GM23338 (cell line): ENCODE data around the gene KIF20B. TPM values are rescaled to one million over a fixed set of nuclear protein-coding genes. Genes with fewer than 3 reads are reported as not detected.

ENCODE experiments used
- ATAC-seq: fragments of 200-7000 bp; cut with Tn5 transposase; 3 replicates; pipeline ENCODE4 v1.9.1; 2020
- DNase-seq: peaks from one replicate; pipeline ENCODE4 v3.0.0-alpha.2; 2015; ENCODE audit warnings: low spot score
- H2AFZ ChIP-seq: fragments of 200-600 bp; sonication (generic); 2 replicates; pipeline ENCODE4 v1.8.0; 2016; ENCODE audit warnings: antibody characterized with exemption, mild to moderate bottlenecking, moderate library complexity
- H3F3A ChIP-seq: fragments of 200-600 bp; sonication (generic); replicated peaks from 2 replicates; pipeline ENCODE4 v1.8.0; 2017; ENCODE audit warnings: antibody characterized with exemption, mixed run types, low read depth
- H3K27ac ChIP-seq: fragments of 200-600 bp; sonication (generic); 2 replicates; pipeline ENCODE4 v1.6.1; 2016; ENCODE audit warnings: low read depth
- H3K27me3 ChIP-seq: fragments of 200-600 bp; sonication (generic); 2 replicates; pipeline ENCODE4 v1.8.0; 2016; ENCODE audit warnings: mild to moderate bottlenecking, mixed run types, moderate library complexity; ENCODE audit not compliant: insufficient read depth
- H3K36me3 ChIP-seq: fragments of 200-600 bp; sonication (generic); 2 replicates; pipeline ENCODE4 v1.8.0; 2016; ENCODE audit warnings: mild to moderate bottlenecking; ENCODE audit not compliant: insufficient read depth
- H3K4me1 ChIP-seq: fragments of 200-600 bp; sonication (generic); 2 replicates; pipeline ENCODE4 v1.8.0; 2016; ENCODE audit warnings: mild to moderate bottlenecking, moderate library complexity; ENCODE audit not compliant: insufficient read depth
- H3K4me2 ChIP-seq: fragments of 200-600 bp; sonication (generic); 2 replicates; pipeline ENCODE4 v1.7.1; 2017; ENCODE audit warnings: mixed run types
- H3K4me3 ChIP-seq: fragments of 200-600 bp; sonication (generic); 2 replicates; pipeline ENCODE4 v1.6.1; 2016; ENCODE audit warnings: mixed run types
- H3K79me2 ChIP-seq: fragments of 200-600 bp; sonication (generic); replicated peaks from 2 replicates; pipeline ENCODE4 v1.8.0; 2017; ENCODE audit warnings: mild to moderate bottlenecking; ENCODE audit not compliant: insufficient read depth
- H3K9me2 ChIP-seq: fragments of 200-600 bp; sonication (generic); 2 replicates; pipeline ENCODE4 v1.8.0; 2017; ENCODE audit not compliant: insufficient read depth
- H4K20me1 ChIP-seq: fragments of 200-600 bp; sonication (generic); replicated peaks from 2 replicates; pipeline ENCODE4 v1.8.0; 2017; ENCODE audit warnings: mild to moderate bottlenecking; ENCODE audit not compliant: insufficient read depth
- H3K27ac Mint-ChIP-seq: 2 replicates; pipeline ENCODE4 v1.8.0; 2020; ENCODE audit warnings: inconsistent platforms, mild to moderate bottlenecking, moderate library complexity, mixed read lengths
- H3K27me3 Mint-ChIP-seq: 3 replicates; pipeline ENCODE4 v1.8.0; 2022; ENCODE audit warnings: low read depth, mild to moderate bottlenecking, moderate library complexity, mixed read lengths, inconsistent platforms; ENCODE audit not compliant: insufficient read depth, poor library complexity
- H3K36me3 Mint-ChIP-seq: 3 replicates; pipeline ENCODE4 v1.8.0; 2021; ENCODE audit warnings: low read depth, mild to moderate bottlenecking, inconsistent platforms, moderate library complexity, mixed read lengths
- H3K4me1 Mint-ChIP-seq: 3 replicates; pipeline ENCODE4 v1.8.0; 2020; ENCODE audit warnings: mild to moderate bottlenecking, inconsistent platforms, mixed read lengths
- H3K4me3 Mint-ChIP-seq: 3 replicates; pipeline ENCODE4 v1.8.0; 2021; ENCODE audit warnings: moderate library complexity, mild to moderate bottlenecking, inconsistent platforms, mixed read lengths
- H3K9me3 Mint-ChIP-seq: 3 replicates; pipeline ENCODE4 v1.8.0; 2020; ENCODE audit warnings: moderate library complexity, mild to moderate bottlenecking, inconsistent platforms, mixed read lengths
- EZH2phosphoT487 ChIP-seq: fragments of 200-600 bp; sonication (generic); IDR thresholded peaks from one replicate; pipeline ENCODE4 v1.8.1; 2018; ENCODE audit warnings: antibody characterized with exemption; ENCODE audit not compliant: unreplicated experiment
- ZNF114 ChIP-seq: fragments of 250-450 bp; sonication (Bioruptor Pico); IDR thresholded peaks from 2 replicates; pipeline ENCODE4 v1.5.0; 2020; ENCODE audit warnings: mild to moderate bottlenecking, moderate library complexity
- polyA plus RNA-seq: library from polyadenylated mRNA; unstranded; fragments of >200 nt; fragmentation: Nextera tagmentation; extraction: Ambion mirVana; gene quantifications from 2 replicates; pipeline ENCODE4 v1.2.1, GENCODE V29; 2016
- total RNA-seq: library from RNA; depleted of rRNA; stranded (reverse); fragments of >200 nt; shearing (Covaris generic); gene quantifications from 2 replicates; pipeline ENCODE4 v1.2.3, GENCODE V29; 2014
- TF ChIP-seq, protein P1 (sequence below): fragments of 250-450 bp; sonication (Bioruptor Pico); IDR thresholded peaks from 2 replicates; pipeline ENCODE4 v1.5.0; 2020; ENCODE audit warnings: mild to moderate bottlenecking, moderate library complexity
- TF ChIP-seq, protein P2 (sequence below): IDR thresholded peaks from one replicate; pipeline ENCODE4 v1.6.1; 2018; ENCODE audit warnings: antibody characterized with exemption; ENCODE audit not compliant: unreplicated experiment

KIF20B gene
- total and polyA plus RNA-seq, 2 experiments from 2014 or later, result 42.7 to 111 TPM

DNA sequence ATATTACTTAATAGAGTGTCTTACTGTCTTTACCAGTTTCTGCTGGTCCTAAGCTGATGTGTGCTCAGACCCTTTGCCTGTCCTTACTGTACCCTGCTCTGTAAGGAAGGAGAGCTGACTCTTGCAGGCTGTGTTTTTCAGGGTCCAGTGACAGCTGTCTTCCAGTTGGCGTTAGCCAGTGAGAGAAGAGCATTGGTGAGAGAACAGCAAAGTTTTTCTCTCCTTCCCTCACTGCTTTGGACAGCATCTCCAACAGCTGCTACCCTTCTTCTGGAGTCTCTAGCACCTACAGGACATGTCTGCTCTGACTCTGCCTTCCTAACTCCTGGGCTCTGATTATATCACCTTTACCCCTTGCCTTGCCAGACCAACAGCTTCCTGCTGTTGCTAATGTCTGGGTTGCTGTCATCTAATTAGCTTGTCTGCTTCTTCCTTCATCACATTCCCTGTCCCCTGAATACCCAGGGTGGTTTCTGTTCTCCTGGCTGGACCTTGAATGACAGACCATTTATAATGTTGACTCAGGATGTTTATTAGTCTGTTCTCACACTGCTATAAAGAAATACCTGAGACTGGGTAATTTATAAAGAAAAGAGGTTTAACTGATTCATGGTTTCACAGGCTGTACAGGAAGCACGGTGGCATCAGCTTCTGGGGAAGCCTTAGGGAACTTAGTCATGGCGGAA is 32.9 kb upstream of the KIF20B start:
- DNase-seq (no peak), ATAC-seq (no peak)
- peaks cover 4% of the 10 kb centered on the region; the same call in 2 of the 3 replicates for H3K4me1 Mint-ChIP-seq
- Histone ChIP-seq H3K36me3 (no peaks in the 10 kb centered on the region), H3K4me1 (no peaks in the 10 kb centered on the region), H3K79me2 (no peaks in the 10 kb centered on the region), H3K4me3 (no peak overlapping the region), H4K20me1 (no peaks in the 10 kb centered on the region), H3K4me2 (no peak overlapping the region), H3K27ac (no peak overlapping the region), H3K9me2 (no peaks in the 10 kb centered on the region), H3K27me3 (no peaks in the 10 kb centered on the region), H3F3A (no peaks in the 10 kb centered on the region), H2AFZ (no peak overlapping the region)
- H3K27ac Mint-ChIP-seq, result no peak overlapping the region
- no peaks in the 10 kb centered on the region for H3K9me3 Mint-ChIP-seq
- no peaks in the 10 kb centered on the region for H3K27me3 Mint-ChIP-seq
- H3K36me3 Mint-ChIP-seq, result no peaks in the 10 kb centered on the region
- TF ChIP-seq ZNF114 (no peak), EZH2phosphoT487 (no peak)
- TF ChIP-seq, protein P1, sequence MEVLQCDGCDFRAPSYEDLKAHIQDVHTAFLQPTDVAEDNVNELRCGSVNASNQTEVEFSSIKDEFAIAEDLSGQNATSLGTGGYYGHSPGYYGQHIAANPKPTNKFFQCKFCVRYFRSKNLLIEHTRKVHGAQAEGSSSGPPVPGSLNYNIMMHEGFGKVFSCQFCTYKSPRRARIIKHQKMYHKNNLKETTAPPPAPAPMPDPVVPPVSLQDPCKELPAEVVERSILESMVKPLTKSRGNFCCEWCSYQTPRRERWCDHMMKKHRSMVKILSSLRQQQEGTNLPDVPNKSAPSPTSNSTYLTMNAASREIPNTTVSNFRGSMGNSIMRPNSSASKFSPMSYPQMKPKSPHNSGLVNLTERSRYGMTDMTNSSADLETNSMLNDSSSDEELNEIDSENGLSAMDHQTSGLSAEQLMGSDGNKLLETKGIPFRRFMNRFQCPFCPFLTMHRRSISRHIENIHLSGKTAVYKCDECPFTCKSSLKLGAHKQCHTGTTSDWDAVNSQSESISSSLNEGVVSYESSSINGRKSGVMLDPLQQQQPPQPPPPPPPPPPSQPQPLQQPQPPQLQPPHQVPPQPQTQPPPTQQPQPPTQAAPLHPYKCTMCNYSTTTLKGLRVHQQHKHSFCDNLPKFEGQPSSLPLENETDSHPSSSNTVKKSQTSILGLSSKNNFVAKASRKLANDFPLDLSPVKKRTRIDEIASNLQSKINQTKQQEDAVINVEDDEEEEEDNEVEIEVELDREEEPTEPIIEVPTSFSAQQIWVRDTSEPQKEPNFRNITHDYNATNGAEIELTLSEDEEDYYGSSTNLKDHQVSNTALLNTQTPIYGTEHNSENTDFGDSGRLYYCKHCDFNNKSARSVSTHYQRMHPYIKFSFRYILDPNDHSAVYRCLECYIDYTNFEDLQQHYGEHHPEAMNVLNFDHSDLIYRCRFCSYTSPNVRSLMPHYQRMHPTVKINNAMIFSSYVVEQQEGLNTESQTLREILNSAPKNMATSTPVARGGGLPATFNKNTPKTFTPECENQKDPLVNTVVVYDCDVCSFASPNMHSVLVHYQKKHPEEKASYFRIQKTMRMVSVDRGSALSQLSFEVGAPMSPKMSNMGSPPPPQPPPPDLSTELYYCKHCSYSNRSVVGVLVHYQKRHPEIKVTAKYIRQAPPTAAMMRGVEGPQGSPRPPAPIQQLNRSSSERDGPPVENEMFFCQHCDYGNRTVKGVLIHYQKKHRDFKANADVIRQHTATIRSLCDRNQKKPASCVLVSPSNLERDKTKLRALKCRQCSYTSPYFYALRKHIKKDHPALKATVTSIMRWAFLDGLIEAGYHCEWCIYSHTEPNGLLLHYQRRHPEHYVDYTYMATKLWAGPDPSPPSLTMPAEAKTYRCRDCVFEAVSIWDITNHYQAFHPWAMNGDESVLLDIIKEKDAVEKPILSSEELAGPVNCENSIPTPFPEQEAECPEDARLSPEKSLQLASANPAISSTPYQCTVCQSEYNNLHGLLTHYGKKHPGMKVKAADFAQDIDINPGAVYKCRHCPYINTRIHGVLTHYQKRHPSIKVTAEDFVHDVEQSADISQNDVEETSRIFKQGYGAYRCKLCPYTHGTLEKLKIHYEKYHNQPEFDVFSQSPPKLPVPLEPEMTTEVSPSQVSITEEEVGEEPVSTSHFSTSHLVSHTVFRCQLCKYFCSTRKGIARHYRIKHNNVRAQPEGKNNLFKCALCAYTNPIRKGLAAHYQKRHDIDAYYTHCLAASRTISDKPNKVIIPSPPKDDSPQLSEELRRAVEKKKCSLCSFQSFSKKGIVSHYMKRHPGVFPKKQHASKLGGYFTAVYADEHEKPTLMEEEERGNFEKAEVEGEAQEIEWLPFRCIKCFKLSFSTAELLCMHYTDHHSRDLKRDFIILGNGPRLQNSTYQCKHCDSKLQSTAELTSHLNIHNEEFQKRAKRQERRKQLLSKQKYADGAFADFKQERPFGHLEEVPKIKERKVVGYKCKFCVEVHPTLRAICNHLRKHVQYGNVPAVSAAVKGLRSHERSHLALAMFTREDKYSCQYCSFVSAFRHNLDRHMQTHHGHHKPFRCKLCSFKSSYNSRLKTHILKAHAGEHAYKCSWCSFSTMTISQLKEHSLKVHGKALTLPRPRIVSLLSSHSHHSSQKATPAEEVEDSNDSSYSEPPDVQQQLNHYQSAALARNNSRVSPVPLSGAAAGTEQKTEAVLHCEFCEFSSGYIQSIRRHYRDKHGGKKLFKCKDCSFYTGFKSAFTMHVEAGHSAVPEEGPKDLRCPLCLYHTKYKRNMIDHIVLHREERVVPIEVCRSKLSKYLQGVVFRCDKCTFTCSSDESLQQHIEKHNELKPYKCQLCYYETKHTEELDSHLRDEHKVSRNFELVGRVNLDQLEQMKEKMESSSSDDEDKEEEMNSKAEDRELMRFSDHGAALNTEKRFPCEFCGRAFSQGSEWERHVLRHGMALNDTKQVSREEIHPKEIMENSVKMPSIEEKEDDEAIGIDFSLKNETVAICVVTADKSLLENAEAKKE (CRISPR knock-in tag), result no peak
- TF ChIP-seq, protein P2, sequence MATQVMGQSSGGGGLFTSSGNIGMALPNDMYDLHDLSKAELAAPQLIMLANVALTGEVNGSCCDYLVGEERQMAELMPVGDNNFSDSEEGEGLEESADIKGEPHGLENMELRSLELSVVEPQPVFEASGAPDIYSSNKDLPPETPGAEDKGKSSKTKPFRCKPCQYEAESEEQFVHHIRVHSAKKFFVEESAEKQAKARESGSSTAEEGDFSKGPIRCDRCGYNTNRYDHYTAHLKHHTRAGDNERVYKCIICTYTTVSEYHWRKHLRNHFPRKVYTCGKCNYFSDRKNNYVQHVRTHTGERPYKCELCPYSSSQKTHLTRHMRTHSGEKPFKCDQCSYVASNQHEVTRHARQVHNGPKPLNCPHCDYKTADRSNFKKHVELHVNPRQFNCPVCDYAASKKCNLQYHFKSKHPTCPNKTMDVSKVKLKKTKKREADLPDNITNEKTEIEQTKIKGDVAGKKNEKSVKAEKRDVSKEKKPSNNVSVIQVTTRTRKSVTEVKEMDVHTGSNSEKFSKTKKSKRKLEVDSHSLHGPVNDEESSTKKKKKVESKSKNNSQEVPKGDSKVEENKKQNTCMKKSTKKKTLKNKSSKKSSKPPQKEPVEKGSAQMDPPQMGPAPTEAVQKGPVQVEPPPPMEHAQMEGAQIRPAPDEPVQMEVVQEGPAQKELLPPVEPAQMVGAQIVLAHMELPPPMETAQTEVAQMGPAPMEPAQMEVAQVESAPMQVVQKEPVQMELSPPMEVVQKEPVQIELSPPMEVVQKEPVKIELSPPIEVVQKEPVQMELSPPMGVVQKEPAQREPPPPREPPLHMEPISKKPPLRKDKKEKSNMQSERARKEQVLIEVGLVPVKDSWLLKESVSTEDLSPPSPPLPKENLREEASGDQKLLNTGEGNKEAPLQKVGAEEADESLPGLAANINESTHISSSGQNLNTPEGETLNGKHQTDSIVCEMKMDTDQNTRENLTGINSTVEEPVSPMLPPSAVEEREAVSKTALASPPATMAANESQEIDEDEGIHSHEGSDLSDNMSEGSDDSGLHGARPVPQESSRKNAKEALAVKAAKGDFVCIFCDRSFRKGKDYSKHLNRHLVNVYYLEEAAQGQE, result no peak
- no peak overlapping the region for H3K4me3 Mint-ChIP-seq
